Fibroblast of the aortic adventitia (primary cell): ENCODE results near the gene DUOX2. TPM values are rescaled to one million over a fixed set of nuclear protein-coding genes. Genes with fewer than 3 reads are reported as not detected.

Source experiments
- DNase-seq: peaks from one replicate; pipeline ENCODE4 v3.0.0-alpha.2; 2010; ENCODE audit warnings: low read depth
- H3K4me3 ChIP-seq: 2 replicates; pipeline ENCODE4 v1.5.1; 2011; ENCODE audit warnings: low read depth, mild to moderate bottlenecking, control low read depth, low read length, moderate library complexity
- total RNA-seq: library from RNA; depleted of rRNA; stranded (reverse); fragments of >200 nt; gene quantifications from 2 replicates; pipeline ENCODE4 v1.2.3, GENCODE V29; 2012; ENCODE audit warnings: low replicate concordance
- TF ChIP-seq, protein P1 (sequence below): IDR thresholded peaks from 2 replicates; pipeline ENCODE4 v1.5.1; 2011; ENCODE audit warnings: mild to moderate bottlenecking, low read length, control low read depth, inconsistent platforms; ENCODE audit not compliant: insufficient read depth

The DUOX2 gene
- total RNA-seq, 1 donor, result not detected

DNA sequence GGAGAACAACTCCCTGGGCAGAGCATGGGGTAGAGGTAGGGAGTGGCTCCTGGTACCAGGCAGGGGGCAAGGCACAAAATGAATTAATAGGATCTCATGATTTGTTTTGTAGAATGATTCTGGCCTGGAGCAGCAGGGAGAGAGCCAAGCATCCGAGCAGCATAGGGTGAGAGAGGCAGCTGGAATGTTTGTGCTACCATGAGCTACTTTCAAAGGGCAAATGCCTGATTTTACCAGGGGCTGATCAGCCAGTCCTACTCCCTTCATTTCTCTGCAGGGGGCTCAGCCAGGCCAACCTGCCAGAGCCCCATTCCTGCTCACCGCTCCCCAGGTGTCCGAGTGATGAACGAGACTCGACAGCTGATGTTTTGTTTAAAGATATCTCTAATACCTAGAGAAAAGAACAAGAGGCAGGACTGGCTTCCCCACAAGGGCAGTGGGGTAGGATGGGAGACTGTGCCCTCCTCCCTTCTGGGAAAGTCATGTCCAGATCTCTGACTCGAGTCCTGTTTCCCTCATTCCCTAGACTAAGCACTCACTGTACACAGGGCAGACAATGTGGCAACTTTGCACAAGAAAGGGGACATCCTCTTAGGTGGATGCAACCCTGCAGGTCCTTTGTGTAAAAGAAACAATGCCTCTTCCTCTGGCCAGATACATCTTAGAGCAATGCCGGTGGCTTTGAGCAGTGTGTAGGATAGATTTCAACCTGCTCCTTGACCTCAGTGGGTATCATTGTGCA is 12.9 kb downstream of the DUOX2 start:
- TF ChIP-seq, protein P1, sequence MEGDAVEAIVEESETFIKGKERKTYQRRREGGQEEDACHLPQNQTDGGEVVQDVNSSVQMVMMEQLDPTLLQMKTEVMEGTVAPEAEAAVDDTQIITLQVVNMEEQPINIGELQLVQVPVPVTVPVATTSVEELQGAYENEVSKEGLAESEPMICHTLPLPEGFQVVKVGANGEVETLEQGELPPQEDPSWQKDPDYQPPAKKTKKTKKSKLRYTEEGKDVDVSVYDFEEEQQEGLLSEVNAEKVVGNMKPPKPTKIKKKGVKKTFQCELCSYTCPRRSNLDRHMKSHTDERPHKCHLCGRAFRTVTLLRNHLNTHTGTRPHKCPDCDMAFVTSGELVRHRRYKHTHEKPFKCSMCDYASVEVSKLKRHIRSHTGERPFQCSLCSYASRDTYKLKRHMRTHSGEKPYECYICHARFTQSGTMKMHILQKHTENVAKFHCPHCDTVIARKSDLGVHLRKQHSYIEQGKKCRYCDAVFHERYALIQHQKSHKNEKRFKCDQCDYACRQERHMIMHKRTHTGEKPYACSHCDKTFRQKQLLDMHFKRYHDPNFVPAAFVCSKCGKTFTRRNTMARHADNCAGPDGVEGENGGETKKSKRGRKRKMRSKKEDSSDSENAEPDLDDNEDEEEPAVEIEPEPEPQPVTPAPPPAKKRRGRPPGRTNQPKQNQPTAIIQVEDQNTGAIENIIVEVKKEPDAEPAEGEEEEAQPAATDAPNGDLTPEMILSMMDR, result no peak
- no peak for DNase-seq
- no peak overlapping the region for H3K4me3 ChIP-seq

DNA sequence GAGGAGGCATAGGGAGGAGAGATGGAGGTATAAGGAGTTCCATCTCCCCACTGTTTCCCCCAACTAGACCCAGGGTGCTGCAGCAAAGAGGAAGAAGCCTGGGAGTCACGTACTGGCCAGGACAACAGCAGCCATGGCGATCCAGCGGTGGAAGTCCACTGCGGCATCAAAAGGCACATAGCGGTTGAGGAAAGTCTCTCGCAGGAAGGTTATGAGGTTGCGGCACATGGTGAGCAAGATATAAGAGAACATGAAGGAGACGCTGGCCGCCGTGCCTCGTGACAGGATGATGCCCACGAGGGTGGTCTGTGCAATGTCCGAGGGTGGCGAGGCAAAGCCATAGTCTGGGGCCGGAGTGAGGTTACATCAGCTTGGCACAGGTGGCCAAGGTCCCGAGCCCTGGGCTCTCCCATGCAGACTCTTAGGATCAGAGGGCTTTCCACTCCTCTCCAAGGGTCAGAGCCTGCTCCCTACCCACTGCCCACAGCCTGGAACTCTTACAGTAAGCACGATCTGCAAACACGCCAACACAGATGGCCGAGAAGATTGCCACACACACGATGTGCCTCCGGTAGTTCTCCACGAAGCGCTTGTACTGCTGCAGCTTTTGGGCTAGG is 14.3 kb downstream of the DUOX2 start:
- no peak for DNase-seq
- no peak overlapping the region for H3K4me3 ChIP-seq
- TF ChIP-seq, protein P1, result no peak

GRCh38 chr15:45097466-45097865 is 16.5 kb downstream of the DUOX2 start:
- no peak for DNase-seq
- TF ChIP-seq, protein P1, result no peak

DNA sequence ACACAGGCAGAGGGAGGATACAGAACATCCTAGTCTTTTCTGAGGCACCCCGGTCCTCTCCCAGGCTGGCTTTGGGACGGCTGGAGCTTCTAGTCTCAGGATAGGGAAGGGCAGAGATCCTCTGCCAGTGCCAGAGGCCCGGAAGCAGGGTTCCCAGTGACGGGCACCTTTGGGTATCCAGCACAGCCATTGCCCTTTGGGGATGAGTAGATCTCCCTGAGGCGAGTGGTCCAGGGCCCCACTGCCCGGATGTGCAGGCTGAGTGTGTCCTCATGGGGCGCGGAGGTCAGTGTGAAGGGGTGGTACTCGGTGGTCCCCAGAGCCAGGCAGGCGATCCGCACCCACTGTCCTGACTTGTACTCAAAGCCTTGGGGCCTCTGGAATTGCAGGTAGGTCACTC is 18.3 kb downstream of the DUOX2 start:
- no peak overlapping the region for H3K4me3 ChIP-seq
- DNase-seq, result no peak
- TF ChIP-seq, protein P1, result no peak

More at GRCh38 chr15:45097466-45097865, 16.5 kb downstream of the DUOX2 start:
- no peak overlapping the region for H3K4me3 ChIP-seq

GRCh38 chr15:45094358-45094730 is 19.6 kb downstream of the DUOX2 start:
- H3K4me3 ChIP-seq, result no peak overlapping the region
- TF ChIP-seq, protein P1, result no peak
- no peak for DNase-seq

GRCh38 chr15:45093622-45094357 is 20.2 kb downstream of the DUOX2 start:
- DNase-seq, result no peak
- H3K4me3 ChIP-seq, result no peak overlapping the region
- TF ChIP-seq, protein P1, result no peak
